Astrocyte (in vitro differentiated cells and primary cell): ENCODE results near the gene SLC4A2. TPM values are rescaled to one million over a fixed set of nuclear protein-coding genes. Genes with fewer than 3 reads are reported as not detected.

ENCODE experiments used
- DNase-seq: peaks from one replicate; pipeline ENCODE4 v3.0.0-alpha.2; 2010; ENCODE audit warnings: low read depth
- FAIRE-seq: peaks from 2 replicates; lab custom pipeline; 2011; peaks lifted over from hg19 to GRCh38; lab: Jason Lieb, UNC
- H2AFZ ChIP-seq: 2 replicates; pipeline ENCODE4 v1.6.0; 2012; ENCODE audit warnings: low read depth, low read length, inconsistent platforms
- H3K27ac ChIP-seq: 2 replicates; pipeline ENCODE4 v1.5.1; 2011; ENCODE audit warnings: low read depth, low read length, inconsistent platforms
- H3K27me3 ChIP-seq: 2 replicates; pipeline ENCODE4 v1.6.0; 2011; ENCODE audit warnings: low read length, inconsistent platforms; ENCODE audit not compliant: insufficient read depth
- H3K36me3 ChIP-seq: 2 replicates; pipeline ENCODE4 v1.5.1; 2011; ENCODE audit warnings: low read length, inconsistent platforms; ENCODE audit not compliant: insufficient read depth
- H3K4me1 ChIP-seq: 2 replicates; pipeline ENCODE4 v1.5.1; 2011; ENCODE audit warnings: low read length, inconsistent platforms; ENCODE audit not compliant: insufficient read depth
- H3K4me2 ChIP-seq: 2 replicates; pipeline ENCODE4 v1.6.0; 2012; ENCODE audit warnings: low read length, inconsistent platforms
- H3K4me3 ChIP-seq: 2 replicates; pipeline ENCODE4 v1.5.1; 2011; ENCODE audit warnings: low read depth, mild to moderate bottlenecking, low read length, inconsistent platforms; ENCODE audit not compliant: insufficient read depth
- H3K79me2 ChIP-seq: 2 replicates; pipeline ENCODE4 v1.6.0; 2012; ENCODE audit warnings: mild to moderate bottlenecking, low read length, inconsistent platforms; ENCODE audit not compliant: insufficient read depth
- H3K9ac ChIP-seq: 2 replicates; pipeline ENCODE4 v1.6.0; 2012; ENCODE audit warnings: mild to moderate bottlenecking, low read length, inconsistent platforms
- H3K9me3 ChIP-seq: 2 replicates; pipeline ENCODE4 v1.5.1; 2012; ENCODE audit warnings: low read depth, mild to moderate bottlenecking, low read length, inconsistent platforms; ENCODE audit not compliant: insufficient read depth
- H4K20me1 ChIP-seq: 2 replicates; pipeline ENCODE4 v1.6.0; 2012; ENCODE audit warnings: low read length, inconsistent platforms; ENCODE audit not compliant: insufficient read depth
- H3K27ac Mint-ChIP-seq: one replicate; pipeline ENCODE4 v1.8.0; 2021; ENCODE audit warnings: mild to moderate bottlenecking, mixed read lengths; ENCODE audit not compliant: unreplicated experiment
- H3K27me3 Mint-ChIP-seq: one replicate; pipeline ENCODE4 v1.8.0; 2021; ENCODE audit warnings: low read depth, mixed read lengths; ENCODE audit not compliant: unreplicated experiment
- H3K36me3 Mint-ChIP-seq: one replicate; pipeline ENCODE4 v1.8.0; 2021; ENCODE audit warnings: low read depth, mixed read lengths; ENCODE audit not compliant: unreplicated experiment
- H3K4me1 Mint-ChIP-seq: one replicate; pipeline ENCODE4 v1.8.0; 2021; ENCODE audit warnings: low read depth, mixed read lengths; ENCODE audit not compliant: unreplicated experiment
- H3K4me3 Mint-ChIP-seq: one replicate; pipeline ENCODE4 v1.8.0; 2021; ENCODE audit warnings: mild to moderate bottlenecking, moderate library complexity, mixed read lengths; ENCODE audit not compliant: unreplicated experiment
- H3K9me3 Mint-ChIP-seq: one replicate; pipeline ENCODE4 v1.8.0; 2021; ENCODE audit warnings: mild to moderate bottlenecking, mixed read lengths; ENCODE audit not compliant: unreplicated experiment
- EZH2 ChIP-seq: IDR thresholded peaks from 2 replicates; pipeline ENCODE4 v1.6.1; 2012; ENCODE audit warnings: mild to moderate bottlenecking, low read length, inconsistent platforms; ENCODE audit not compliant: insufficient read depth
- total RNA-seq: library from RNA; stranded (reverse); gene quantifications from 2 replicates; pipeline ENCODE4 v1.2.1, GENCODE V29; 2021
- TF ChIP-seq, protein P1 (sequence below): IDR thresholded peaks from 2 replicates; pipeline ENCODE4 v1.5.1; 2011; ENCODE audit warnings: low read depth, mild to moderate bottlenecking, inconsistent platforms, low read length, moderate library complexity; ENCODE audit not compliant: insufficient read depth

Gene SLC4A2
- total RNA-seq, 1 donor from 2014 or later = 302 TPM

DNA sequence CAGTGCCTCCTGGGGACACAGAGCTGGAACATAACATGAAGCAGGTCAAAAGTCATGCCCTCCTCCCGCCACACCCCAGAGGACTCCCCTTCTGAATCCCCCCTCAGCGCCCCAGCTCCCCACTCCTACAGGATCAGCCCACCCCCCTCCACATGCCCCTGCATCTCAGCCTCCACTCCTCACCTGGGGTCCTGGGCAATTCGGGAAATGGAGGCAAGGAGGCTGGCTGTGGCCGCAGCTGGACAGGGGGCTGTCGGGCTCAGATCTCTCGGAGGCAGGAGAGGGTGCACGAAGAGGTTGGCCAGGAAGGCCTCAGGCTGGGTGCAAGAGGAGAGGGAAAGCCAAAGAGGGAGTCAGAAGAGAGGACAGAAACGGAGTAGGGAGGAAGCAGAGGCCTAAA lies 42.9 kb upstream of the SLC4A2 start:
- Mint-ChIP-seq H3K27ac (no peak overlapping the region), H3K36me3 (peaks cover 12% of the 10 kb centered on the region), H3K27me3 (peaks cover 60% of the 10 kb centered on the region), H3K4me3 (no peak overlapping the region), H3K9me3 (peaks cover 2% of the 10 kb centered on the region), H3K4me1 (peaks cover 9% of the 10 kb centered on the region)
- Histone ChIP-seq H3K4me1 (peaks cover 20% of the 10 kb centered on the region), H3K79me2 (no peaks in the 10 kb centered on the region), H3K9ac (no peak overlapping the region), H2AFZ (no peak overlapping the region), H3K27ac (no peak overlapping the region), H3K27me3 (peaks cover 33% of the 10 kb centered on the region), H4K20me1 (no peaks in the 10 kb centered on the region), H3K4me3 (no peak overlapping the region), H3K36me3 (no peaks in the 10 kb centered on the region), H3K4me2 (no peak overlapping the region), H3K9me3 (no peaks in the 10 kb centered on the region)
- DNase-seq (no peak), FAIRE-seq (no peak)
- TF ChIP-seq EZH2 = no peak
- TF ChIP-seq, protein P1, sequence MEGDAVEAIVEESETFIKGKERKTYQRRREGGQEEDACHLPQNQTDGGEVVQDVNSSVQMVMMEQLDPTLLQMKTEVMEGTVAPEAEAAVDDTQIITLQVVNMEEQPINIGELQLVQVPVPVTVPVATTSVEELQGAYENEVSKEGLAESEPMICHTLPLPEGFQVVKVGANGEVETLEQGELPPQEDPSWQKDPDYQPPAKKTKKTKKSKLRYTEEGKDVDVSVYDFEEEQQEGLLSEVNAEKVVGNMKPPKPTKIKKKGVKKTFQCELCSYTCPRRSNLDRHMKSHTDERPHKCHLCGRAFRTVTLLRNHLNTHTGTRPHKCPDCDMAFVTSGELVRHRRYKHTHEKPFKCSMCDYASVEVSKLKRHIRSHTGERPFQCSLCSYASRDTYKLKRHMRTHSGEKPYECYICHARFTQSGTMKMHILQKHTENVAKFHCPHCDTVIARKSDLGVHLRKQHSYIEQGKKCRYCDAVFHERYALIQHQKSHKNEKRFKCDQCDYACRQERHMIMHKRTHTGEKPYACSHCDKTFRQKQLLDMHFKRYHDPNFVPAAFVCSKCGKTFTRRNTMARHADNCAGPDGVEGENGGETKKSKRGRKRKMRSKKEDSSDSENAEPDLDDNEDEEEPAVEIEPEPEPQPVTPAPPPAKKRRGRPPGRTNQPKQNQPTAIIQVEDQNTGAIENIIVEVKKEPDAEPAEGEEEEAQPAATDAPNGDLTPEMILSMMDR = no peak

DNA sequence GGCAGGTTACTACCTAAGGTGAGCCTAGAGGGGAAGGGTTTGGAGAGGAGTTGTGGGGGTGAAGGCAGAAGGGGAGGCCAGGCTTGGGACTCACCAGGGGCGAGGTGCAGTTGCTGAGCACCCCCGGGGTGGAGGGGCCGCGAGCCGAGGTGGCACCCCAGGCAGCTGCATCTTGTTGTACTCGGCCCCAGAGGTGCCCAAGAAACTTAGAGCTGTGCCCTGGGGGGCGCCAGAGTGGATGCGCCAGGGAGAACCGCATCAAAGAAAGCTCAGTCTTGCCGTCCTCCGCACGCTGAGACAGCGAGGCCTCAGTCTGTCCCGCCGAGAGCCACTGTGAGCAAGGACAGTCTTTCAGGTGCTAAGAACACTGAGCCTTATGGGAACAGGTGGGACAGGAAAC lies 42.4 kb upstream of the SLC4A2 start:
- H3K4me3 Mint-ChIP-seq = no peak overlapping the region
- no peak overlapping the region for H3K4me2 ChIP-seq
- FAIRE-seq = no peak
- no peak overlapping the region for H3K9ac ChIP-seq
- DNase-seq = no peak
- TF ChIP-seq EZH2 = no peak
- TF ChIP-seq, protein P1 = no peak
- peaks cover 7% of the 10 kb centered on the region for H3K4me1 Mint-ChIP-seq
- no peak overlapping the region for H3K4me3 ChIP-seq
- H3K36me3 ChIP-seq = no peaks in the 10 kb centered on the region
- peaks cover 12% of the 10 kb centered on the region for H3K36me3 Mint-ChIP-seq
- H3K27me3 Mint-ChIP-seq = peaks cover 57% of the 10 kb centered on the region
- no peak overlapping the region for H3K27ac Mint-ChIP-seq
- H3K27ac ChIP-seq = no peak overlapping the region
- no peaks in the 10 kb centered on the region for H3K9me3 ChIP-seq
- no peaks in the 10 kb centered on the region for H3K79me2 ChIP-seq
- H3K27me3 ChIP-seq = peaks cover 33% of the 10 kb centered on the region
- peaks cover 2% of the 10 kb centered on the region for H3K9me3 Mint-ChIP-seq
- H3K4me1 ChIP-seq = peaks cover 20% of the 10 kb centered on the region
- no peaks in the 10 kb centered on the region for H4K20me1 ChIP-seq
- H2AFZ ChIP-seq = no peak overlapping the region

DNA sequence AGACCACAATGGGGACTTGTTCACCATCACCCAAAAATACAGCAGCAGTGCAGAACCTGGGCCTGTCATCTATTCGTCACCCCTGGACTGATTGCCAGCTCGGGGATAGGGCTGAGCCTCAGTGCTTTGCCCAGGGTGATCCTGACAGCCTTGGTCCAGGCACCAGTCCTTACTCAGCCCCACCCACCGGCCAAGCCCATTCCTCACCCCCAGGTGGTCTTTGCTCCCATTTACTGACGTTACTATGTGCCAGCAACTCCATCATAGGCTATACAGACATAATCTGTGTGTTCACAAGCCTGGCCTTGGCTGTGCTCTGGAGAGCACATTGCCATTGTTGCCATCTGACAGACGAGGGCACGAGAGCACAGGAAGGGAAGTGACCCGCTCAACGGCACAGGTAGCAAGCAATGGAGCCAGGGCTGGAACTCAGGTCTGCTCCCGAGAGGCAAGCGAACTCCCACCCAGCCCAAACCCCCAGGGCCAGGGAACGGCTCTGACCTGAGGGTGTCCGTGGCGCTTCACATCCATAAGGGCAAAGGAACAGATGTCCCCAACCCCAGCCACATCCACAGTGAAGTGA lies 41.9 kb upstream of the SLC4A2 start:
- peak overlapping the region; percentile 76 for H3K4me2 ChIP-seq

More for the DNA sequence above, 41.9 kb upstream of the SLC4A2 start:
- Mint-ChIP-seq H3K36me3 (peaks cover 11% of the 10 kb centered on the region), H3K27me3 (peaks cover 51% of the 10 kb centered on the region), H3K9me3 (peaks cover 2% of the 10 kb centered on the region), H3K27ac (no peak overlapping the region), H3K4me1 (peaks cover 6% of the 10 kb centered on the region), H3K4me3 (peak overlapping the region; percentile 4)
- no peak for FAIRE-seq
- DNase-seq = no peak
- Histone ChIP-seq H3K27me3 (peaks cover 32% of the 10 kb centered on the region), H3K9ac (no peak overlapping the region), H3K4me3 (no peak overlapping the region), H3K36me3 (no peaks in the 10 kb centered on the region), H2AFZ (peak overlapping the region; percentile 63), H3K4me1 (peaks cover 20% of the 10 kb centered on the region), H3K27ac (no peak overlapping the region), H3K9me3 (no peaks in the 10 kb centered on the region), H3K79me2 (no peaks in the 10 kb centered on the region), H4K20me1 (no peaks in the 10 kb centered on the region)
- TF ChIP-seq EZH2 = no peak
- TF ChIP-seq, protein P1 = no peak
